Ovary (tissue), 9 donors: ENCODE data around the gene DOCK4. TPM values are rescaled to one million over a fixed set of nuclear protein-coding genes. Genes with fewer than 3 reads are reported as not detected.
A peak's percentile ranks its signal among the peaks of the same experiment; 100 is the strongest.

ENCODE experiments used
- DNase-seq, 5 donors: peaks; one replicate each; pipeline ENCODE4 v3.0.0-alpha.2; 2019 to 2020
- H3K27ac ChIP-seq, 2 donors: fragments of 200-600 bp; one replicate each; pipeline versions ENCODE4 v1.5.1 to v1.8.0; 2019 to 2022
- H3K27me3 ChIP-seq: fragments of 200-600 bp; one replicate; pipeline ENCODE4 v1.8.0; 2022
- H3K36me3 ChIP-seq: fragments of 200-600 bp; sonication (generic); one replicate; pipeline ENCODE4 v1.5.1; 2019
- H3K4me1 ChIP-seq: one replicate; pipeline ENCODE4 v1.8.1; 2013; ENCODE audit warnings: mild to moderate bottlenecking, moderate library complexity; ENCODE audit not compliant: insufficient read depth
- H3K4me3 ChIP-seq: fragments of 200-600 bp; sonication (generic); one replicate; pipeline ENCODE4 v1.5.1; 2017
- H3K9me3 ChIP-seq, 2 donors: fragments of 200-600 bp in 1 of 2; sonication (generic) in 1 of 2; one replicate each; pipeline versions ENCODE4 v1.5.1 to v1.8.1; 2013 to 2019; ENCODE audit warnings: mild to moderate bottlenecking in 1 of 2, moderate library complexity in 1 of 2
- CTCF ChIP-seq, 3 donors: fragments of 450-650 bp in 2 of 3; fragments of 200-600 bp in 1 of 3; IDR thresholded peaks; one replicate each; pipeline versions ENCODE4 v1.5.1 to v1.8.0; 2016 to 2022; ENCODE audit warnings: antibody characterized with exemption in 3 of 3, mild to moderate bottlenecking in 1 of 3
- EP300 ChIP-seq: sonication (generic); formaldehyde crosslinking; IDR thresholded peaks from one replicate; pipeline ENCODE4 v1.6.1; 2017; ENCODE audit warnings: antibody characterized with exemption
- POLR2A ChIP-seq: fragments of 450-650 bp; IDR thresholded peaks from one replicate; pipeline ENCODE4 v1.6.1; 2017; ENCODE audit warnings: antibody characterized with exemption, mild to moderate bottlenecking, moderate library complexity
- WGBS, 3 donors: extraction: QIAGEN DNeasy Blood & Tissue Kit in 1 of 3; methylation state at CpG; one replicate each; pipeline versions ENCODE4 v1.1.5 to v1.1.7; 2013 to 2017; 5-methylcytosine and 5-hydroxymethylcytosine counted together
- intact Hi-C, 4 donors: fragments of 100-400 bp; cut with DNase I; formaldehyde crosslinking; loops; one replicate each; pipeline versions ENCODE4 v1.11.0 to v1.15.1; 2022 to 2023
- polyA plus RNA-seq, 2 donors: library from polyadenylated mRNA; stranded (reverse); fragments of 200-250 nt in 1 of 2; fragments of 350-450 nt in 1 of 2; fragmentation: Illumina TruSeq in 1 of 2; extraction: RNeasy Lipid Tissue Mini Kit (QIAGEN cat#74804) in 1 of 2; gene quantifications; one replicate each; pipeline ENCODE4 v1.2.3, GENCODE V29; 2013 to 2014
- total RNA-seq, 7 donors: library from RNA; depleted of rRNA in 2 of 7; stranded (reverse); fragments of >200 nt in 2 of 7; fragmentation: NEBNext Ultra II Directional in 3 of 7; extraction: Animal tissue kit (Norgen Biotek cat#: 25700) in 3 of 7; gene quantifications; one replicate each; pipeline versions ENCODE4 v1.1.0 to v1.2.4, GENCODE V29; 2016 to 2023
- donor health status: DM: no; HTN: no; CAD: no; lungs with moderate emphysema.
- donor health status: DM: no; HTN: no; CAD: no.
- donor health status: Bipolar disorder and iron deficiency.
- donor health status: DM: yes; HTN: yes; CAD: no.
- donor health status: DM: no; HTN: no; CAD: no.
- donor health status: DM: yes; HTN: yes; CAD: no.

The DOCK4 gene
- total and polyA plus RNA-seq, 9 donors: 9.5 to 39.7 (median 27.3) TPM

GRCh38 chr7:112204499-112205342, 1.5 kb downstream of the DOCK4 start:
- peak overlapping the region; percentile 71 to 87 for H3K27ac ChIP-seq
- H3K9me3 ChIP-seq: no peaks in the 10 kb centered on the region
- H3K4me3 ChIP-seq: peak overlapping the region; percentile 93
- TF ChIP-seq EP300: no peak
- peaks cover 1% of the 10 kb centered on the region for H3K4me1 ChIP-seq
- DNase-seq: no peak
- H3K27me3 ChIP-seq: no peaks in the 10 kb centered on the region
- 0 to 1% (median 0%) methylated on average over 14 of the region's 14 CpGs for WGBS, 3 donors
- H3K36me3 ChIP-seq: no peaks in the 10 kb centered on the region
- intact Hi-C loops: loop anchor here in 1 of 4 donors (5.0 kb wide), 1 partner anchor 248 kb away; the partner anchor contains the start of gene IFRD1

GRCh38 chr7:112203365-112203739, 2.8 kb downstream of the DOCK4 start:
- Histone ChIP-seq H3K27me3 (no peaks in the 10 kb centered on the region), H3K4me3 (no peak overlapping the region), H3K4me1 (peaks cover 1% of the 10 kb centered on the region), H3K27ac (no peak overlapping the region), H3K9me3 (no peaks in the 10 kb centered on the region), H3K36me3 (no peaks in the 10 kb centered on the region)
- no peak for DNase-seq
- TF ChIP-seq POLR2A (no peak), CTCF (IDR thresholded peaks at IDR 0.05) (no peak), EP300 (no peak)
- WGBS, 3 donors: 57 to 65% (median 65%) methylated on average over 4 of the region's 4 CpGs
- intact Hi-C loops: no loop called here

- 10 to 32% (median 24%) methylated on average over 2 of the region's 2 CpGs for WGBS, 3 donors
- intact Hi-C loops: no loop called here
- peak in 3 of 5 donors; percentile 45 to 55 (median 53) for DNase-seq
These were observed 3.4 kb downstream of the DOCK4 start for GRCh38 chr7:112202816-112203215.

GRCh38 chr7:112201839-112202238, 4.4 kb downstream of the DOCK4 start:
- no peaks in the 10 kb centered on the region for H3K36me3 ChIP-seq
- H3K4me1 ChIP-seq: peaks cover 1% of the 10 kb centered on the region
- no peak for DNase-seq
- H3K27me3 ChIP-seq: no peaks in the 10 kb centered on the region
- no peaks in the 10 kb centered on the region for H3K9me3 ChIP-seq
- TF ChIP-seq EP300 (no peak), POLR2A (no peak), CTCF (IDR thresholded peaks at IDR 0.05) (no peak)
- no peak overlapping the region for H3K27ac ChIP-seq
- intact Hi-C loops: no loop called here
- H3K4me3 ChIP-seq: no peak overlapping the region

More at GRCh38 chr7:112202816-112203215, 3.4 kb downstream of the DOCK4 start:
- Histone ChIP-seq H3K9me3 (no peaks in the 10 kb centered on the region), H3K36me3 (no peaks in the 10 kb centered on the region), H3K27ac (no peak overlapping the region), H3K4me1 (peaks cover 1% of the 10 kb centered on the region), H3K27me3 (no peaks in the 10 kb centered on the region), H3K4me3 (no peak overlapping the region)
- no peak for TF ChIP-seq EP300
- TF ChIP-seq POLR2A: no peak
- no peak for TF ChIP-seq CTCF (IDR thresholded peaks at IDR 0.05)

- 46 to 65% (median 49%) methylated on average over 6 of the region's 6 CpGs for WGBS, 3 donors
- H3K4me3 ChIP-seq: no peak overlapping the region
- TF ChIP-seq EP300: no peak
- H3K4me1 ChIP-seq: peaks cover 1% of the 10 kb centered on the region
- intact Hi-C loops: no loop called here
- no peaks in the 10 kb centered on the region for H3K9me3 ChIP-seq
- DNase-seq: no peak
- H3K36me3 ChIP-seq: no peaks in the 10 kb centered on the region
- no peak overlapping the region for H3K27ac ChIP-seq
- no peaks in the 10 kb centered on the region for H3K27me3 ChIP-seq
These were observed 4.8 kb downstream of the DOCK4 start for GRCh38 chr7:112201411-112201810.
